B cell (primary cell): Measurements from ENCODE around the gene TAS2R14.

ENCODE experiments used
- EZH2 ChIP-seq: IDR thresholded peaks from 2 replicates; pipeline ENCODE4 v1.6.1; 2012; ENCODE audit warnings: borderline replicate concordance, low read depth, mild to moderate bottlenecking, moderate library complexity, low read length; ENCODE audit not compliant: insufficient read depth, poor library complexity, severe bottlenecking
- TF ChIP-seq, protein P1 (sequence below): fragments of 200-600 bp; IDR thresholded peaks from one replicate; pipeline ENCODE4 v1.8.0; 2022; ENCODE audit warnings: antibody characterized with exemption, mild to moderate bottlenecking

DNA sequence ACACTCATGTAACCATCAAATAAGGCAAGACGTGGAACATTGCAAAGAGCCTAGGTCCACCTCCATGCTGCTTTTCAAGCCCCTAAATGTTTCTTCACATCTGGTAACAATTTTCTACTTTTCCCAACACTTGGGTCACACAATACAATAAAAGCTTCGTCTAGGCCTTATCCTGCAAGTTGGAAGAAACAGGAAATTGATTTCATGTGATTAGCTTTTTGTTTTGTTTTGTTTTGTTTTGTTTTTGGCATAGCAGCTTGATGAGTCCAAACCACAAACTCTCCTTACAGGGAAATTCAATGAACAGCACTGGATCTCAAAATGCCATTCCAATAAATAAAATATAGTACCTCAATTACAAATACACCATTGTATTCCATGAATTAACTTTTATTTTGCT, 28.3 kb upstream of the TAS2R14 start:
- TF ChIP-seq, protein P1, sequence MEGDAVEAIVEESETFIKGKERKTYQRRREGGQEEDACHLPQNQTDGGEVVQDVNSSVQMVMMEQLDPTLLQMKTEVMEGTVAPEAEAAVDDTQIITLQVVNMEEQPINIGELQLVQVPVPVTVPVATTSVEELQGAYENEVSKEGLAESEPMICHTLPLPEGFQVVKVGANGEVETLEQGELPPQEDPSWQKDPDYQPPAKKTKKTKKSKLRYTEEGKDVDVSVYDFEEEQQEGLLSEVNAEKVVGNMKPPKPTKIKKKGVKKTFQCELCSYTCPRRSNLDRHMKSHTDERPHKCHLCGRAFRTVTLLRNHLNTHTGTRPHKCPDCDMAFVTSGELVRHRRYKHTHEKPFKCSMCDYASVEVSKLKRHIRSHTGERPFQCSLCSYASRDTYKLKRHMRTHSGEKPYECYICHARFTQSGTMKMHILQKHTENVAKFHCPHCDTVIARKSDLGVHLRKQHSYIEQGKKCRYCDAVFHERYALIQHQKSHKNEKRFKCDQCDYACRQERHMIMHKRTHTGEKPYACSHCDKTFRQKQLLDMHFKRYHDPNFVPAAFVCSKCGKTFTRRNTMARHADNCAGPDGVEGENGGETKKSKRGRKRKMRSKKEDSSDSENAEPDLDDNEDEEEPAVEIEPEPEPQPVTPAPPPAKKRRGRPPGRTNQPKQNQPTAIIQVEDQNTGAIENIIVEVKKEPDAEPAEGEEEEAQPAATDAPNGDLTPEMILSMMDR: no peak
- TF ChIP-seq EZH2: no peak
